Uterus (tissue), 2 donors: Measurements from ENCODE around the gene OR14I1.

Source experiments
- POLR2A ChIP-seq, 2 donors: fragments of 450-650 bp; IDR thresholded peaks; one replicate each; pipeline ENCODE4 v1.6.1; 2016; ENCODE audit warnings: antibody characterized with exemption in 2 of 2, mild to moderate bottlenecking in 1 of 2, moderate library complexity in 1 of 2
- TF ChIP-seq, protein P1 (sequence below), 4 experiments: fragments of 200-600 bp in 2 of 4; fragments of 450-650 bp in 2 of 4; sonication (generic) in 2 of 4; IDR thresholded peaks; one replicate each; pipeline ENCODE4 v1.5.1; 2016 to 2019; ENCODE audit warnings: antibody characterized with exemption in 4 of 4, mild to moderate bottlenecking in 2 of 4, moderate library complexity in 1 of 4

DNA sequence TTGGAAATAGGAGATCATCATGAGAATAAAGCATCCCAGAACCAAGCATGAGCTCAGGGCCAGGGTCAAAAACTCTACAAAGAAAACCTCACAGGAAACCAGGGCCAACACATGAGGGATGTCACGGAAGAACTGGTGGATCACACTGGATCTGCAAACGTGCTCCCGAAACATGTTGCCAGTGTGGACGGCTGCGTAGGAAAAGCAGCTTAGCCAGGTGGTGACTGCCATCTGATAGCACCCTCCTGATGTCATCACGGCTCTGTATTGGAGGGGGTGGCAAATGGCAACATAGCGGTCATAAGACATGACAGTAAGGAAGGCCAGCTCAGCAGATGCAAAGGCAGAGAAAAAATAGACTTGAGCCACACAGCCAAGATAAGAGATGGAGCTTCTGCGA, 20.9 kb downstream of the OR14I1 start:
- TF ChIP-seq POLR2A (IDR thresholded peaks at IDR 0.05) = no peak
- TF ChIP-seq, protein P1, sequence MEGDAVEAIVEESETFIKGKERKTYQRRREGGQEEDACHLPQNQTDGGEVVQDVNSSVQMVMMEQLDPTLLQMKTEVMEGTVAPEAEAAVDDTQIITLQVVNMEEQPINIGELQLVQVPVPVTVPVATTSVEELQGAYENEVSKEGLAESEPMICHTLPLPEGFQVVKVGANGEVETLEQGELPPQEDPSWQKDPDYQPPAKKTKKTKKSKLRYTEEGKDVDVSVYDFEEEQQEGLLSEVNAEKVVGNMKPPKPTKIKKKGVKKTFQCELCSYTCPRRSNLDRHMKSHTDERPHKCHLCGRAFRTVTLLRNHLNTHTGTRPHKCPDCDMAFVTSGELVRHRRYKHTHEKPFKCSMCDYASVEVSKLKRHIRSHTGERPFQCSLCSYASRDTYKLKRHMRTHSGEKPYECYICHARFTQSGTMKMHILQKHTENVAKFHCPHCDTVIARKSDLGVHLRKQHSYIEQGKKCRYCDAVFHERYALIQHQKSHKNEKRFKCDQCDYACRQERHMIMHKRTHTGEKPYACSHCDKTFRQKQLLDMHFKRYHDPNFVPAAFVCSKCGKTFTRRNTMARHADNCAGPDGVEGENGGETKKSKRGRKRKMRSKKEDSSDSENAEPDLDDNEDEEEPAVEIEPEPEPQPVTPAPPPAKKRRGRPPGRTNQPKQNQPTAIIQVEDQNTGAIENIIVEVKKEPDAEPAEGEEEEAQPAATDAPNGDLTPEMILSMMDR (IDR thresholded peaks at IDR 0.05) = no peak
